Trophoblast cell (in vitro differentiated cells and primary cell): ENCODE data around the gene ACVR1B.

Source experiments
- DNase-seq, 2 donors: peaks; one replicate each; pipeline ENCODE4 v3.0.0-alpha.2; 2016
- H2AFZ ChIP-seq: 2 replicates; pipeline ENCODE4 v1.6.1; 2013; ENCODE audit warnings: low read length, moderate library complexity, mild to moderate bottlenecking; ENCODE audit not compliant: insufficient read depth, poor library complexity
- H2AK5ac ChIP-seq: 2 replicates; pipeline ENCODE4 v1.6.1; 2013; ENCODE audit warnings: mild to moderate bottlenecking, low read length
- H2BK120ac ChIP-seq: 2 replicates; pipeline ENCODE4 v1.6.1; 2013; ENCODE audit warnings: low read length, mild to moderate bottlenecking, moderate library complexity; ENCODE audit not compliant: insufficient read depth, poor library complexity
- H2BK12ac ChIP-seq: 2 replicates; pipeline ENCODE4 v1.6.1; 2013; ENCODE audit warnings: mild to moderate bottlenecking, low read length, moderate library complexity
- H2BK5ac ChIP-seq: 2 replicates; pipeline ENCODE4 v1.6.1; 2013; ENCODE audit warnings: low read length, low read depth, moderate library complexity, mild to moderate bottlenecking; ENCODE audit not compliant: poor library complexity
- H3K14ac ChIP-seq: 2 replicates; pipeline ENCODE4 v1.6.1; 2013; ENCODE audit warnings: mild to moderate bottlenecking, low read length
- H3K18ac ChIP-seq: 2 replicates; pipeline ENCODE4 v1.6.1; 2013; ENCODE audit warnings: mild to moderate bottlenecking, low read length
- H3K23ac ChIP-seq: 2 replicates; pipeline ENCODE4 v1.6.1; 2013; ENCODE audit warnings: low read length
- H3K27ac ChIP-seq: 2 replicates; pipeline ENCODE4 v1.5.1; 2013; ENCODE audit warnings: low read depth, mild to moderate bottlenecking, inconsistent platforms, low read length, moderate library complexity
- H3K27me3 ChIP-seq: 2 replicates; pipeline ENCODE4 v1.6.1; 2013; ENCODE audit warnings: inconsistent platforms, mild to moderate bottlenecking, low read length, moderate library complexity; ENCODE audit not compliant: insufficient read depth
- H3K36me3 ChIP-seq, 2 experiments: 1 replicate in 1 of 2; 2 replicates in 1 of 2; pipeline ENCODE4 v1.6.1; 2013; ENCODE audit warnings: low read length in 2 of 2, mild to moderate bottlenecking in 2 of 2, moderate library complexity in 1 of 2; ENCODE audit not compliant: insufficient read depth in 2 of 2, control insufficient read depth in 1 of 2
- H3K4ac ChIP-seq: 2 replicates; pipeline ENCODE4 v1.6.1; 2013; ENCODE audit warnings: low read depth, mild to moderate bottlenecking, low read length, moderate library complexity
- H3K4me1 ChIP-seq, 2 experiments: 1 replicate in 1 of 2; 2 replicates in 1 of 2; pipeline ENCODE4 v1.6.1; 2013; ENCODE audit warnings: low read length in 2 of 2, mild to moderate bottlenecking in 2 of 2, moderate library complexity in 1 of 2; ENCODE audit not compliant: insufficient read depth in 2 of 2, control insufficient read depth in 1 of 2
- H3K4me2 ChIP-seq: 2 replicates; pipeline ENCODE4 v1.6.1; 2013; ENCODE audit warnings: inconsistent platforms, mild to moderate bottlenecking, low read length, moderate library complexity
- H3K4me3 ChIP-seq: 2 replicates; pipeline ENCODE4 v1.5.1; 2013; ENCODE audit warnings: mild to moderate bottlenecking, low read depth, low read length, inconsistent platforms
- H3K79me1 ChIP-seq: one replicate; pipeline ENCODE4 v1.6.1; 2013; ENCODE audit warnings: low read length
- H3K79me2 ChIP-seq: 2 replicates; pipeline ENCODE4 v1.6.1; 2013; ENCODE audit warnings: low read length, mild to moderate bottlenecking; ENCODE audit not compliant: control insufficient read depth, insufficient read depth, poor library complexity
- H3K9ac ChIP-seq: 2 replicates; pipeline ENCODE4 v1.6.1; 2013; ENCODE audit warnings: mild to moderate bottlenecking, low read length
- H3K9me3 ChIP-seq: 2 replicates; pipeline ENCODE4 v1.6.1; 2013; ENCODE audit warnings: low read depth, mild to moderate bottlenecking, control low read depth, inconsistent platforms, low read length; ENCODE audit not compliant: insufficient read depth
- H4K12ac ChIP-seq: 2 replicates; pipeline ENCODE4 v1.6.1; 2013; ENCODE audit warnings: low read depth, mild to moderate bottlenecking, low read length, moderate library complexity
- H4K8ac ChIP-seq: 2 replicates; pipeline ENCODE4 v1.6.1; 2013; ENCODE audit warnings: low read depth, mild to moderate bottlenecking, low read length, moderate library complexity
- H4K91ac ChIP-seq: one replicate; pipeline ENCODE4 v1.6.1; 2013; ENCODE audit warnings: low read depth, mild to moderate bottlenecking, low read length, moderate library complexity
- WGBS: extraction: QIAGEN DNeasy Blood & Tissue Kit; methylation state at CpG from one replicate; pipeline ENCODE4 v1.1.7; 2013; ENCODE audit warnings: missing lambda C conversion rate; ENCODE audit not compliant: insufficient read length, insufficient coverage; ENCODE audit errors: extremely low coverage; 5-methylcytosine and 5-hydroxymethylcytosine counted together

The ACVR1B gene

DNA sequence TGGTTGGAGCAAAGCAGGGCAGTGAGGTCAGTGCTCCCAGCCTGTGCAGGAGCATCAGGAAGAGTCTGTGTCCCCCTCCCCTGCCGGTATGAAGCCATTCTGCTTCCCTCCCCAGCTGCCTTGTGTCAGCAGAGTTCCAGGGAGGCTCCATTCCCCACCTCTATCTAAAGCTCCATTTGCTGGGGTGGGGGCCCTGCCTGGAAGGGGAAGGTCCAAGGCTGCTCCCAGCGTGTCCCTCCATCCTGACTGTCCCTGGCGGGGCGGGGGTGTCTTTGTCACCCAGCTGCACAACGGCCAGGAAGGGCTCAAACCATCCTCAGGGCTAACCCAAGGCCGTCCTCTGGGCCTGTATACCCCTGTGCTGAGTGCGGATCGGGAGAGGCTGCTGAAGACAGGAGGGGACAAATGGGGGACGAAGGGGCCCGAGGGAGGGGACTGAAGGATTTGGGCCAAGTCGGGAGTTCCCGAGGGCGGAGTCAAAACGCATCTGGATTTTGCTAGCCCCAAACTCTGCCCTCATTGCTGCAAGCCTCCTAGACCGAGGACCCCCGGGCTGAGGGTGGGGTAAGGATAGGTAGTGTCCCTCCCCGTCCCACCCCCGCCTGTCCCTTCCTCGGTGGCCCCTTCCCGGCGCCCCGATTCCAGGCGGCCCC, 44.9 kb upstream of the ACVR1B start:
- no CpG with 5 or more reads among the region's 23 CpGs for WGBS
- H3K79me1 ChIP-seq: no peaks in the 10 kb centered on the region
- no peak overlapping the region for H4K8ac ChIP-seq
- H3K4me2 ChIP-seq: no peak overlapping the region
- H3K4ac ChIP-seq: no peak overlapping the region
- H3K14ac ChIP-seq: no peak overlapping the region
- H2BK120ac ChIP-seq: no peak overlapping the region
- no peak overlapping the region for H4K12ac ChIP-seq
- H3K9me3 ChIP-seq: peaks cover 2% of the 10 kb centered on the region
- peaks cover 0 to 2% of the 10 kb centered on the region in 2 experiments for H3K4me1 ChIP-seq
- H3K27me3 ChIP-seq: peaks cover 12% of the 10 kb centered on the region
- peak in 1 of 2 donors; percentile 31 for DNase-seq
- H3K27ac ChIP-seq: no peak overlapping the region
- H2BK12ac ChIP-seq: no peak overlapping the region
- no peak overlapping the region for H3K4me3 ChIP-seq
- H2AK5ac ChIP-seq: no peak overlapping the region
- H3K18ac ChIP-seq: no peak overlapping the region
- no peak overlapping the region for H2AFZ ChIP-seq
- H3K79me2 ChIP-seq: no peaks in the 10 kb centered on the region
- no peak overlapping the region for H4K91ac ChIP-seq
- no peaks in the 10 kb centered on the region for H3K36me3 ChIP-seq
- H2BK5ac ChIP-seq: no peak overlapping the region
- H3K9ac ChIP-seq: no peak overlapping the region
- no peak overlapping the region for H3K23ac ChIP-seq

DNA sequence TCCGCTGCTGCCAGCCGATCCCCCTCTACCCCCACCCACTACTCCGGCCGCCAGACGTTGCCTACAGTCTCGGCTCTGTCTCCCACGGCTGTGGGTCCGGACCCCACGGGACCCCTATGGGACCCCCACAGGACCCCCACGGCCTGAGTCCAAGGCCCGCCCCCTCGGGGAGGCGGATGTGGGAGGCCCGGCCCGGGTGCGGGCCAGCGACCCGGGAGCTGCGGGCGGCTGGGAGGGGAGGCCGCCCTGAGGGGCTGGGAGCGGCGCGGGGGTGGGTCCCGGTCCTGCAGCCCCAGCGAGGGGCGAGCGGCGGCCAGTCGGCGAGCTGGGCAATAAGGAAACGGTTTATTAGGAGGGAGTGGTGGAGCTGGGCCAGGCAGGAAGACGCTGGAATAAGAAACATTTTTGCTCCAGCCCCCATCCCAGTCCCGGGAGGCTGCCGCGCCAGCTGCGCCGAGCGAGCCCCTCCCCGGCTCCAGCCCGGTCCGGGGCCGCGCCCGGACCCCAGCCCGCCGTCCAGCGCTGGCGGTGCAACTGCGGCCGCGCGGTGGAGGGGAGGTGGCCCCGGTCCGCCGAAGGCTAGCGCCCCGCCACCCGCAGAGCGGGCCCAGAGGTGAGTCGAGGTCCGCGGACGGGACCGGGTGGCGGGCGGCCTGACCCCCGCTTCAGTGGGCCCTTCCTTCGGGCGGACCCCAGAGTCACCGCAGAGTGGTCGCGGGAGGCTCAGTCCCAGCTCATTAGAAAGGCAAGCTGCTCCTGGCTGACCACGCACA, 44.2 kb upstream of the ACVR1B start, which contains the start of gene ACVRL1:
Gene ACVRL1, plus strand, starts transcription at position 422 of the 773 bp plus-strand sequence. CDS start 4,971 bp downstream, outside the sequence.
- Histone ChIP-seq H3K27me3 (peaks cover 12% of the 10 kb centered on the region), H3K27ac (no peak within 1 kb of the TSS), H2AFZ (no peak within 1 kb of the TSS), H3K9ac (no peak within 1 kb of the TSS), H2BK12ac (no peak within 1 kb of the TSS), H3K4me3 (peak within 1 kb of the TSS; percentile 18), H4K8ac (peak within 1 kb of the TSS; percentile 32), H4K91ac (no peak within 1 kb of the TSS), H3K4me1 (peaks cover 0 to 2% of the 10 kb centered on the region in 2 experiments), H4K12ac (no peak within 1 kb of the TSS), H3K79me2 (no peaks in the 10 kb centered on the region), H2BK5ac (no peak within 1 kb of the TSS), H3K23ac (no peak within 1 kb of the TSS), H3K9me3 (peaks cover 2% of the 10 kb centered on the region), H3K4ac (no peak within 1 kb of the TSS), H2BK120ac (no peak within 1 kb of the TSS), H3K79me1 (no peaks in the 10 kb centered on the region), H3K18ac (no peak within 1 kb of the TSS), H2AK5ac (no peak within 1 kb of the TSS), H3K36me3 (no peaks in the 10 kb centered on the region), H3K4me2 (peak within 1 kb of the TSS; percentile 53), H3K14ac (no peak within 1 kb of the TSS)
- DNase-seq: peak in 1 of 2 donors; percentile 49
- no CpG with 5 or more reads among the region's 74 CpGs for WGBS

DNA sequence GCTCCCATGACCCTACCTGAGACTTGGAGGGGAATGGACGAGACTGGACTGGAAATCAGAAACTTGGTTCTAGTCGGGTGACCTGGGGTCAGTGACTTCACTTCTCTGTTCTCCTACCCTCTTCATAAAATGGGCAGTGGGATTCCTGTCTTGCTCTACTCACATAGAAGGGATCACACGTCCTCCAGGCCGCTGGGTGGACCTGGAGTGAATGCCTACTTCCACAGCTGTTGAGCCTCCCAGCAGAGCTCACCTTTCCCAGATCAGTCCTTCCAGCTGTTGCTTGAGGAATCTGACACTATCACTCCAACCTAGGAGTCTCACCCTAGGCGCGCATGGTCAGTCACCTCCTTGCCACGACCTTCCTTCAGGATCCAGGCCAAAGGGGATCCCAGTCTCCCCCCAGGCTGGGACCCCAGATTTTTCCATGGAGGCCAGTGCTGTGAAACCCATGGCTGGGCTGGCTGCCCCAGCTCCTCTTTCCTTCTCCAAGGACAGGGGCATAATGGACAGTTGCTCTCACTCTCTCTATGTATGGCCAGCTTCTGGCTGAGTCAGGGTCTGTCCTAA, 43.6 kb upstream of the ACVR1B start:
- H3K9ac ChIP-seq: no peak overlapping the region
- H2AFZ ChIP-seq: no peak overlapping the region
- H3K27me3 ChIP-seq: peaks cover 12% of the 10 kb centered on the region
- H3K9me3 ChIP-seq: peaks cover 2% of the 10 kb centered on the region
- peaks cover 0 to 2% of the 10 kb centered on the region in 2 experiments for H3K4me1 ChIP-seq
- WGBS: no CpG with 5 or more reads among the region's 7 CpGs
- no peak overlapping the region for H3K23ac ChIP-seq
- no peak overlapping the region for H2BK120ac ChIP-seq
- H2AK5ac ChIP-seq: no peak overlapping the region
- H3K4me2 ChIP-seq: peak overlapping the region; percentile 53
- no peaks in the 10 kb centered on the region for H3K79me2 ChIP-seq
- DNase-seq: peak in 1 of 2 donors; percentile 48
- no peak overlapping the region for H4K91ac ChIP-seq
- no peak overlapping the region for H3K14ac ChIP-seq
- no peak overlapping the region for H2BK12ac ChIP-seq
- no peak overlapping the region for H2BK5ac ChIP-seq
- no peak overlapping the region for H4K8ac ChIP-seq
- no peaks in the 10 kb centered on the region for H3K36me3 ChIP-seq
- H3K27ac ChIP-seq: no peak overlapping the region
- no peak overlapping the region for H3K18ac ChIP-seq
- H4K12ac ChIP-seq: no peak overlapping the region
- H3K4me3 ChIP-seq: no peak overlapping the region
- no peak overlapping the region for H3K4ac ChIP-seq
- H3K79me1 ChIP-seq: no peaks in the 10 kb centered on the region

GRCh38 chr12:51908876-51909592, 42.5 kb upstream of the ACVR1B start:
- no peaks in the 10 kb centered on the region for H3K79me1 ChIP-seq
- no peak overlapping the region for H3K23ac ChIP-seq
- WGBS: no CpG with 5 or more reads among the region's 9 CpGs
- peaks cover 0 to 2% of the 10 kb centered on the region in 2 experiments for H3K4me1 ChIP-seq
- H3K14ac ChIP-seq: no peak overlapping the region
- H3K27me3 ChIP-seq: peaks cover 12% of the 10 kb centered on the region
- no peak overlapping the region for H2BK5ac ChIP-seq
- H4K91ac ChIP-seq: no peak overlapping the region
- H4K8ac ChIP-seq: no peak overlapping the region
- no peaks in the 10 kb centered on the region for H3K36me3 ChIP-seq
- H3K9me3 ChIP-seq: peaks cover 2% of the 10 kb centered on the region
- no peak overlapping the region for H2BK120ac ChIP-seq
- H3K9ac ChIP-seq: peak overlapping the region; percentile 57
- no peaks in the 10 kb centered on the region for H3K79me2 ChIP-seq
- H3K18ac ChIP-seq: no peak overlapping the region
- DNase-seq: no peak
- H2AK5ac ChIP-seq: no peak overlapping the region
- H2AFZ ChIP-seq: no peak overlapping the region
- H3K4ac ChIP-seq: no peak overlapping the region
- no peak overlapping the region for H3K4me2 ChIP-seq
- H4K12ac ChIP-seq: no peak overlapping the region
- H2BK12ac ChIP-seq: no peak overlapping the region
- H3K27ac ChIP-seq: no peak overlapping the region
- H3K4me3 ChIP-seq: no peak overlapping the region
